ENCODE results near the gene MRTFA. TPM values are rescaled to one million over a fixed set of nuclear protein-coding genes. Genes with fewer than 3 reads are reported as not detected.
"Not testable (repeated sequence)": the region's sequence is repeated elsewhere in the genome, so short reads cannot be mapped to it uniquely, and the experiment has no call there.

The MRTFA gene
- total RNA-seq, 2 donors from 2014 or later: 71.0 to 104 TPM

DNA sequence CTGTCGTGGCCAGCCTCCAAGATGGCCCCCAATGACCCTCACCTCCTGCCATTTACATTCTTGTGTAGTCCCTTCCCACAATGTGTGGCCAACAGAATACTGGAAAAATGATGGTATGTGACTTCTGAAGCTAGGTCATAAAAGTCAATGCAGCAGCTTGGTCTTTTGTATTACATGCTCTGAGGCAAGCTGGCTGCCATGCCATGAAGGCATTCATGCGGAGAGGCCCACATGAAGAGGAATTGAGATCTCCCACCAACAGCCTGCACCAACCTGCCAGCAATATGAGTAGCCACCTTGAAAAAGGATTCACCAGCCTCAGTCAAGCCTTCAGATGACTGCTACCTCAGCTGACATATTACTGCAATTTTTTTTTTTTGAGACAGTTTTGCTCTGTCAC lies 4.6 kb downstream of the MRTFA start:
- Histone ChIP-seq H3K4me1 (replicated peaks) (peaks cover 2% of the 10 kb centered on the region), H3K9me3 (no peaks in the 10 kb centered on the region), H3K4me3 (no peak overlapping the region), H3K27ac (no peak overlapping the region), H3K27me3 (replicated peaks; ENCODE audit: insufficient read depth) (no peaks in the 10 kb centered on the region), H3K36me3 (no peaks in the 10 kb centered on the region)
- no peak for TF ChIP-seq POLR2A (IDR thresholded peaks at IDR 0.05)
- no peak for TF ChIP-seq CTCF (IDR thresholded peaks at IDR 0.05)
- no peak for TF ChIP-seq POLR2AphosphoS5 (IDR thresholded peaks at IDR 0.05)
- no peak for DNase-seq (ENCODE audit: low spot score)
- intact Hi-C loops (cut with DNase I): no loop called here
- 99% methylated on average over 2 of the region's 2 CpGs for WGBS

DNA sequence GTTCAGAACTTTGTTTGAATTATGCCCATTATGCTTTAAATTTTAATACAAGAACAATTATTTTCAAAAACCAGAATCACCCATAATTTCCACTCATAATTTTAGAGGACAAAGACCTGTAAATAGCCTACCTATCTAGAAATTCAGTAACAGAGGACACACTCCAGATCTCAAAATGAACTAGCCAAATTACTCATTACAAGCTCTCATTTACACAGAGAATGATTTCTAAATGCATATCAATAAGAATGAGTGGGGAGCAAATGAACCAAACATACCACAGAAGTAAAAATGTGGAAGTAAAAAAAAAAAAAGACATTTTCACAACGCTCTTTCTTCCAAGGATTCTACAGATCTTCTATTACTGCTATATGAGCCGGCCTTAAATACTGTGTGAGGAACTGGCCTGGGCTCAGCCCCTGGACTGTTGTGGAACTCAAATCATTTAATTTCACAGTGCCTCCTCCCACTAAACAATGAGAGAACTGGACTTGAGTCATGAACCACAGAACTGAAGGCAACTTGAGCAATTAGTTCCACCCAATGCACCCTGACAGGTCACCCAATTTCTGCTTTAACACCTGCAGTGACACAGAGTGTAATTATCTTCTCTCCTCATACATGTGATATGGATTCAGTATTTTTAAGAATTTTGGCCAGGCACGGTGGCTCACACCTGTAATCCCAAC lies 8.0 kb downstream of the MRTFA start:
- no peaks in the 10 kb centered on the region for H3K4me1 ChIP-seq (replicated peaks)
- no peak overlapping the region for H3K27ac ChIP-seq
- no peaks in the 10 kb centered on the region for H3K36me3 ChIP-seq
- 87% methylated on average over 3 of the region's 3 CpGs for WGBS
- no peak overlapping the region for H3K4me3 ChIP-seq
- DNase-seq (ENCODE audit: low spot score): no peak
- H3K27me3 ChIP-seq (replicated peaks; ENCODE audit: insufficient read depth): no peaks in the 10 kb centered on the region
- H3K9me3 ChIP-seq: no peaks in the 10 kb centered on the region
- no peak for TF ChIP-seq POLR2AphosphoS5 (IDR thresholded peaks at IDR 0.05)
- no peak for TF ChIP-seq CTCF (IDR thresholded peaks at IDR 0.05)
- TF ChIP-seq POLR2A (IDR thresholded peaks at IDR 0.05): no peak
- intact Hi-C loops (cut with DNase I): no loop called here

GRCh38 chr22:40627612-40628011 lies 8.9 kb downstream of the MRTFA start:
- Histone ChIP-seq H3K36me3 (no peaks in the 10 kb centered on the region), H3K4me3 (no peak overlapping the region), H3K4me1 (replicated peaks) (no peaks in the 10 kb centered on the region), H3K27me3 (replicated peaks; ENCODE audit: insufficient read depth) (no peaks in the 10 kb centered on the region), H3K9me3 (no peaks in the 10 kb centered on the region), H3K27ac (no peak overlapping the region)
- TF ChIP-seq POLR2A (IDR thresholded peaks at IDR 0.05): no peak
- TF ChIP-seq POLR2AphosphoS5 (IDR thresholded peaks at IDR 0.05): no peak
- TF ChIP-seq CTCF (IDR thresholded peaks at IDR 0.05): no peak
- intact Hi-C loops (cut with DNase I): no loop called here
- 61% methylated on average over 5 of the region's 5 CpGs for WGBS
- DNase-seq (ENCODE audit: low spot score): no peak

- Histone ChIP-seq H3K27me3 (replicated peaks; ENCODE audit: insufficient read depth) (no peaks in the 10 kb centered on the region), H3K36me3 (no peaks in the 10 kb centered on the region), H3K27ac (no peak overlapping the region), H3K4me1 (replicated peaks) (no peaks in the 10 kb centered on the region), H3K4me3 (no peak overlapping the region), H3K9me3 (no peaks in the 10 kb centered on the region)
- no peak for TF ChIP-seq POLR2AphosphoS5 (IDR thresholded peaks at IDR 0.05)
- no peak for TF ChIP-seq CTCF (IDR thresholded peaks at IDR 0.05)
- no peak for TF ChIP-seq POLR2A (IDR thresholded peaks at IDR 0.05)
- 92% methylated on average over 2 of the region's 2 CpGs for WGBS
- intact Hi-C loops (cut with DNase I): no loop called here
- DNase-seq (ENCODE audit: low spot score): no peak
These were observed 9.7 kb downstream of the MRTFA start for GRCh38 chr22:40626851-40627250.

DNA sequence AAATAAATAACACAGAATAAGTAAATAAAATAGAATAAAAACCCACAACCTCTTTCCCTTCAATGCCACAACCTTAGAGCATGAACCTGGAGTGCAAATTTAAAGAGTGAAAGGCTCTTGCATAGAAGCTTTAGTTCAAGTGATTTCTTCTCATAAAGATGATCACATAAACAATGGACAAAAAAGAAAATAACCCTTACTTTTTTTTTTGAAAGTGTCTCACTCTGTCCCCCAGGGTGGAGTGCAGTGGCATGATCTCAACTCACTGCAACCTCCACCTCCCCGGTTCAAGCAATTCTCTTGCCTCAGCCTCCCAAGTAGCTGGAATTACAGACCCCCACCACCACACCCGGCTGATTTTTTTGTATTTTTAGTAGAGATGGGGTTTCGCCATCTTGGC lies 10.7 kb downstream of the MRTFA start:
- intact Hi-C loops (cut with DNase I); H3K9me3 ChIP-seq; DNase-seq (ENCODE audit: low spot score); H3K27me3 ChIP-seq (replicated peaks; ENCODE audit: insufficient read depth); H3K36me3 ChIP-seq; H3K4me3 ChIP-seq; H3K27ac ChIP-seq; H3K4me1 ChIP-seq (replicated peaks): not testable (repeated sequence)
- WGBS: 96% methylated on average over 3 of the region's 3 CpGs

DNA sequence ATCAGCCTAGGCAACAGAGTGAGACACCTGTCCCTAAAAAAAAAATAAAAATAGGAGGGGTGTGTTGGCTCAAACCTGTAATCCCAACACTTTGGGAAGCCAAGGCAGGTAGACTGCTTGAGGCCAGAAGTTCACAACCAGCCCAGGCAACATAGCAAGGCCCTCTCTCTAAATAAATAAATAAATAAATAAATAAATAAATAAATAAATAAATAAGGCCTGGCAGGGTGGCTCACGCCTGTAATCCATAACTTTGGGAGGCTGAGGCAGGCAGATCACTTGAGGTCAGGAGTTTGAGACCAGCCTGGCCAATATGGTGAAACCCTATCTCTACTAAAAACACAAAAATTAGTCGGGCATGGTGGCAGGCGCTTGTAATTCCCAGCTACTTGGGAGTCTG lies 11.2 kb downstream of the MRTFA start:
- 98% methylated on average over 3 of the region's 3 CpGs for WGBS
- H3K9me3 ChIP-seq; intact Hi-C loops (cut with DNase I); H3K4me1 ChIP-seq (replicated peaks); H3K27me3 ChIP-seq (replicated peaks; ENCODE audit: insufficient read depth); DNase-seq (ENCODE audit: low spot score); H3K36me3 ChIP-seq; H3K4me3 ChIP-seq; H3K27ac ChIP-seq: not testable (repeated sequence)

Data from prostate gland (tissue), 2 donors.